Measurements from ENCODE around the gene KLHL33. TPM values are rescaled to one million over a fixed set of nuclear protein-coding genes. Genes with fewer than 3 reads are reported as not detected.

The KLHL33 gene
- total RNA-seq, 1 donor = 0.10 TPM

GRCh38 chr14:20380681-20381080 lies 55.3 kb downstream of the KLHL33 start:
- Histone ChIP-seq H3K4me3 (ENCODE audit: low read length) (no peak overlapping the region), H3K27me3 (ENCODE audit: insufficient read depth, low read length) (no peaks in the 10 kb centered on the region), H3K4me1 (ENCODE audit: insufficient read depth, low read length) (no peaks in the 10 kb centered on the region), H3K9me3 (ENCODE audit: low read depth, low read length) (no peaks in the 10 kb centered on the region)

- Histone ChIP-seq H3K27me3 (ENCODE audit: insufficient read depth, low read length) (no peaks in the 10 kb centered on the region), H3K4me3 (ENCODE audit: low read length) (no peak overlapping the region), H3K9me3 (ENCODE audit: low read depth, low read length) (no peaks in the 10 kb centered on the region), H3K4me1 (ENCODE audit: insufficient read depth, low read length) (no peaks in the 10 kb centered on the region)
Measured at GRCh38 chr14:20379743-20380142, 56.2 kb downstream of the KLHL33 start.

GRCh38 chr14:20377171-20377570 lies 58.8 kb downstream of the KLHL33 start:
- Histone ChIP-seq H3K27me3 (ENCODE audit: insufficient read depth, low read length) (no peaks in the 10 kb centered on the region), H3K4me3 (ENCODE audit: low read length) (no peak overlapping the region), H3K4me1 (ENCODE audit: insufficient read depth, low read length) (no peaks in the 10 kb centered on the region), H3K9me3 (ENCODE audit: low read depth, low read length) (no peaks in the 10 kb centered on the region)

GRCh38 chr14:20376071-20376588 lies 59.8 kb downstream of the KLHL33 start:
- no peaks in the 10 kb centered on the region for H3K9me3 ChIP-seq (ENCODE audit: low read depth, low read length)
- no peaks in the 10 kb centered on the region for H3K27me3 ChIP-seq (ENCODE audit: insufficient read depth, low read length)
- no peak overlapping the region for H3K4me3 ChIP-seq (ENCODE audit: low read length)
- H3K4me1 ChIP-seq (ENCODE audit: insufficient read depth, low read length) = no peaks in the 10 kb centered on the region

Other genes starting within 250 kb of the KLHL33 start
- gene OR11G2, start 245.3 kb downstream of the KLHL33 start, total RNA-seq = under 0.01 TPM
- gene OR11H6, start 212.5 kb downstream of the KLHL33 start, total RNA-seq = not detected
- gene OR11H7, start 207.2 kb downstream of the KLHL33 start, total RNA-seq = not detected
- not detected for gene OR11H4, start 196.9 kb downstream of the KLHL33 start, total RNA-seq
- 7.0 TPM for gene TTC5, start 130.2 kb downstream of the KLHL33 start, total RNA-seq
- gene CCNB1IP1, start 102.9 kb downstream of the KLHL33 start, total RNA-seq = 39.7 TPM
- gene PARP2, start 92.5 kb downstream of the KLHL33 start, total RNA-seq = 6.0 TPM
- gene TEP1, start 22.7 kb downstream of the KLHL33 start, total RNA-seq = 17.3 TPM
- 22.4 TPM for gene OSGEP, start 18.6 kb upstream of the KLHL33 start, total RNA-seq
- 42.5 TPM for gene APEX1, start 19.1 kb upstream of the KLHL33 start, total RNA-seq
- 50.7 TPM for gene PIP4P1, start 25.3 kb upstream of the KLHL33 start, total RNA-seq
- gene PNP, start 33.2 kb upstream of the KLHL33 start, total RNA-seq = 144 TPM
- gene RNASE10, start 69.4 kb upstream of the KLHL33 start, total RNA-seq = not detected
- gene RNASE9, start 124.9 kb upstream of the KLHL33 start, total RNA-seq = not detected
- not detected for gene RNASE11, start 151.8 kb upstream of the KLHL33 start, total RNA-seq
- not detected for gene RNASE12, start 155.2 kb upstream of the KLHL33 start, total RNA-seq
- gene OR6S1, start 205.5 kb upstream of the KLHL33 start, total RNA-seq = not detected
- 5.7 TPM for gene RNASE4, start 248.4 kb upstream of the KLHL33 start, total RNA-seq

Data from mononuclear cell (primary cell).